Activated CD4-positive, alpha-beta T cell treated with anti-CD3 and anti-CD28 coated beads for 36 hours (primary cell): Measurements from ENCODE around the gene UST. TPM values are rescaled to one million over a fixed set of nuclear protein-coding genes. Genes with fewer than 3 reads are reported as not detected.
"Not testable (repeated sequence)": the region's sequence is repeated elsewhere in the genome, so short reads cannot be mapped to it uniquely, and the experiment has no call there.

ENCODE experiments used
- ATAC-seq: fragments of 200-7000 bp; cut with Tn5 transposase; one replicate; pipeline ENCODE4 v1.10.0; 2021; ENCODE audit warnings: mild to moderate bottlenecking, moderate library complexity
- CTCF ChIA-PET: fragments of 350-600 bp; sonication (Branson Sonifier 250); formaldehyde crosslinking; loops from one replicate; lab custom pipeline; 2021; ENCODE audit warnings: antibody characterized with exemption; lab: Charles Lee
- POLR2A ChIA-PET: fragments of 350-600 bp; sonication (Branson Sonifier 250); formaldehyde crosslinking; loops from one replicate; lab custom pipeline; 2021; ENCODE audit warnings: antibody characterized with exemption, inconsistent platforms; lab: Charles Lee
- DNase-seq: peaks from one replicate; pipeline ENCODE4 v3.0.0-alpha.2; 2020
- H3K27ac Mint-ChIP-seq: one replicate; pipeline ENCODE4 v1.8.0; 2021; ENCODE audit warnings: mixed read lengths
- H3K27me3 Mint-ChIP-seq: one replicate; pipeline ENCODE4 v1.8.0; 2021; ENCODE audit warnings: mixed read lengths
- H3K36me3 Mint-ChIP-seq: one replicate; pipeline ENCODE4 v1.8.0; 2021; ENCODE audit warnings: low read depth, mixed read lengths
- H3K4me1 Mint-ChIP-seq: one replicate; pipeline ENCODE4 v1.8.0; 2021; ENCODE audit warnings: mixed read lengths
- H3K4me3 Mint-ChIP-seq: one replicate; pipeline ENCODE4 v1.8.0; 2021; ENCODE audit warnings: mild to moderate bottlenecking, moderate library complexity, mixed read lengths
- H3K9me3 Mint-ChIP-seq: one replicate; pipeline ENCODE4 v1.8.0; 2021; ENCODE audit warnings: low read depth, mixed read lengths
- intact Hi-C, 2 experiments: fragments of 100-400 bp; cut with DNase I in 1 of 2; cut with micrococcal nuclease in 1 of 2; formaldehyde crosslinking; loops; one replicate each; pipeline versions ENCODE4 v1.14.2 to v1.15.1; 2022 to 2024; cut with DNase I, micrococcal nuclease
- total RNA-seq, 2 experiments: library from RNA; stranded (reverse); gene quantifications; one replicate each; pipeline ENCODE4 v1.2.3, GENCODE V29; 2021

UST gene
- total RNA-seq, 2 experiments from 2014 or later, result 2.2 to 2.8 TPM

GRCh38 chr6:149089510-149089909 is 342.7 kb downstream of the UST start:
- H3K4me1 Mint-ChIP-seq, result peaks cover 29% of the 10 kb centered on the region
- H3K27me3 Mint-ChIP-seq, result no peaks in the 10 kb centered on the region
- DNase-seq, result no peak
- ChIA-PET CTCF (interaction anchor here (0.5 to 1.7 kb wide), 4 partner anchors 9 to 343 kb away, joined by 3 to 9 read pairs (median 5); no protein-coding TSS in a partner anchor), POLR2A (no interaction called here)
- H3K27ac Mint-ChIP-seq, result no peak overlapping the region
- H3K9me3 Mint-ChIP-seq, result no peaks in the 10 kb centered on the region
- no peak for ATAC-seq
- no peaks in the 10 kb centered on the region for H3K36me3 Mint-ChIP-seq
- intact Hi-C loops, result no loop called here
- H3K4me3 Mint-ChIP-seq, result no peak overlapping the region

GRCh38 chr6:149090937-149091336 is 344.1 kb downstream of the UST start:
- no peak for DNase-seq
- H3K27me3 Mint-ChIP-seq, result no peaks in the 10 kb centered on the region
- H3K4me3 Mint-ChIP-seq, result no peak overlapping the region
- intact Hi-C loops, result no loop called here
- no peak for ATAC-seq
- H3K9me3 Mint-ChIP-seq, result no peaks in the 10 kb centered on the region
- peak overlapping the region; percentile 6 for H3K27ac Mint-ChIP-seq
- ChIA-PET CTCF (interaction anchor here (0.7 to 2.4 kb wide), 3 partner anchors 9 to 34 kb away, joined by 3 to 7 read pairs (median 3); no protein-coding TSS in a partner anchor), POLR2A (no interaction called here)
- H3K4me1 Mint-ChIP-seq, result peaks cover 31% of the 10 kb centered on the region
- no peaks in the 10 kb centered on the region for H3K36me3 Mint-ChIP-seq

- CTCF ChIA-PET, result interaction anchor here (1.1 to 2.1 kb wide), 3 partner anchors 9 to 338 kb away, joined by 3 to 12 read pairs (median 9); no protein-coding TSS in a partner anchor
- Mint-ChIP-seq H3K4me1 (peaks cover 38% of the 10 kb centered on the region), H3K27ac (peak overlapping the region; percentile 67), H3K36me3 (peaks cover 7% of the 10 kb centered on the region), H3K27me3 (no peaks in the 10 kb centered on the region), H3K9me3 (peaks cover 9% of the 10 kb centered on the region), H3K4me3 (peak overlapping the region; percentile 29)
- DNase-seq, result no peak
- POLR2A ChIA-PET, result interaction anchor here (1.0 kb wide), 1 partner anchor 57 kb away, joined by 4 read pairs; no protein-coding TSS in a partner anchor
- intact Hi-C loops, result loop anchor here in 1 of 2 experiments (1.0 to 2.0 kb wide), 2 partner anchors 8 to 47 kb away; no protein-coding TSS in a partner anchor
- no peak for ATAC-seq
Observed at GRCh38 chr6:149093643-149094042, 346.8 kb downstream of the UST start.

- CTCF ChIA-PET, result interaction anchor here (1.1 to 2.1 kb wide), 4 partner anchors 9 to 338 kb away, joined by 3 to 12 read pairs (median 6); no protein-coding TSS in a partner anchor
- peaks cover 13% of the 10 kb centered on the region for H3K9me3 Mint-ChIP-seq
- peak; percentile 49 for ATAC-seq
- DNase-seq, result peak; percentile 35
- intact Hi-C loops, result loop anchor here in 1 of 2 experiments (1.0 to 2.0 kb wide), 2 partner anchors 9 to 47 kb away; no protein-coding TSS in a partner anchor
- peak overlapping the region; percentile 23 for H3K4me3 Mint-ChIP-seq
- peaks cover 10% of the 10 kb centered on the region for H3K36me3 Mint-ChIP-seq
- H3K27me3 Mint-ChIP-seq, result no peaks in the 10 kb centered on the region
- POLR2A ChIA-PET, result interaction anchor here (1.0 kb wide), 1 partner anchor 57 kb away, joined by 4 read pairs; no protein-coding TSS in a partner anchor
- peaks cover 38% of the 10 kb centered on the region for H3K4me1 Mint-ChIP-seq
- peak overlapping the region; percentile 84 for H3K27ac Mint-ChIP-seq
Observed at GRCh38 chr6:149094156-149094555, 347.3 kb downstream of the UST start.

- ChIA-PET POLR2A (interaction anchor here (0.6 to 0.7 kb wide), 3 partner anchors 17 to 442 kb away, joined by 3 to 12 read pairs (median 3); no protein-coding TSS in a partner anchor), CTCF (interaction anchor here (0.8 to 2.1 kb wide), 7 partner anchors 10 to 337 kb away, joined by 3 to 12 read pairs (median 3); no protein-coding TSS in a partner anchor)
- Mint-ChIP-seq H3K36me3 (peaks cover 10% of the 10 kb centered on the region), H3K27me3 (no peaks in the 10 kb centered on the region), H3K4me3 (peak overlapping the region; percentile 23), H3K27ac (peak overlapping the region; percentile 84), H3K4me1 (peaks cover 38% of the 10 kb centered on the region), H3K9me3 (peaks cover 19% of the 10 kb centered on the region)
- ATAC-seq (peak; percentile 80), DNase-seq (peak; percentile 42)
- intact Hi-C loops, result loop anchor here (1.0 to 5.0 kb wide), 3 partner anchors 10 to 47 kb away; no protein-coding TSS in a partner anchor
Observed at GRCh38 chr6:149094934-149095351, 348.1 kb downstream of the UST start.

- Mint-ChIP-seq H3K4me1 (peaks cover 34% of the 10 kb centered on the region), H3K36me3 (peaks cover 10% of the 10 kb centered on the region), H3K27ac (peak overlapping the region; percentile 74), H3K27me3 (no peaks in the 10 kb centered on the region), H3K9me3 (peaks cover 19% of the 10 kb centered on the region), H3K4me3 (no peak overlapping the region)
- intact Hi-C loops, result loop anchor here (2.0 to 5.0 kb wide), 2 partner anchors 45 to 46 kb away; no protein-coding TSS in a partner anchor
- ATAC-seq (peak; percentile 15), DNase-seq (no peak)
- ChIA-PET POLR2A (interaction anchor here (0.7 kb wide), 1 partner anchor 18 kb away, joined by 3 read pairs; no protein-coding TSS in a partner anchor), CTCF (interaction anchor here (0.6 to 2.1 kb wide), 6 partner anchors 11 to 1790 kb away, joined by 3 to 9 read pairs (median 4); no protein-coding TSS in a partner anchor)
Observed at GRCh38 chr6:149095842-149096241, 349.0 kb downstream of the UST start.

GRCh38 chr6:149097794-149098193 is 351.0 kb downstream of the UST start:
- H3K9me3 Mint-ChIP-seq, result peaks cover 22% of the 10 kb centered on the region
- ATAC-seq (no peak), DNase-seq (no peak)
- no peaks in the 10 kb centered on the region for H3K27me3 Mint-ChIP-seq
- POLR2A ChIA-PET, result no interaction called here
- no peak overlapping the region for H3K4me3 Mint-ChIP-seq
- H3K27ac Mint-ChIP-seq, result peak overlapping the region; percentile 70
- intact Hi-C loops, result loop anchor here in 1 of 2 experiments (5.0 kb wide), 1 partner anchor 45 kb away; no protein-coding TSS in a partner anchor
- CTCF ChIA-PET, result interaction anchor here (0.7 to 1.8 kb wide), 4 partner anchors 13 to 295 kb away, joined by 3 to 6 read pairs (median 4); no protein-coding TSS in a partner anchor
- H3K4me1 Mint-ChIP-seq, result peaks cover 34% of the 10 kb centered on the region
- peaks cover 10% of the 10 kb centered on the region for H3K36me3 Mint-ChIP-seq

GRCh38 chr6:149098700-149099276 is 352.0 kb downstream of the UST start:
- intact Hi-C loops, result loop anchor here in 1 of 2 experiments (5.0 kb wide), 1 partner anchor 44 kb away; no protein-coding TSS in a partner anchor
- Mint-ChIP-seq H3K9me3 (peaks cover 22% of the 10 kb centered on the region), H3K4me3 (no peak overlapping the region), H3K4me1 (peaks cover 26% of the 10 kb centered on the region), H3K27me3 (no peaks in the 10 kb centered on the region), H3K27ac (peak overlapping the region; percentile 30), H3K36me3 (peaks cover 10% of the 10 kb centered on the region)
- ChIA-PET POLR2A (no interaction called here), CTCF (no interaction called here)
- DNase-seq, result no peak
- ATAC-seq, result no peak

- intact Hi-C loops, result no loop called here
- Mint-ChIP-seq H3K36me3 (peaks cover 10% of the 10 kb centered on the region), H3K27me3 (no peaks in the 10 kb centered on the region), H3K27ac (no peak overlapping the region), H3K9me3 (peaks cover 22% of the 10 kb centered on the region), H3K4me1 (peaks cover 3% of the 10 kb centered on the region), H3K4me3 (no peak overlapping the region)
- POLR2A ChIA-PET, result no interaction called here
- CTCF ChIA-PET, result no interaction called here
- no peak for ATAC-seq
- DNase-seq, result no peak
Observed at GRCh38 chr6:149102324-149102723, 355.5 kb downstream of the UST start.

- H3K4me3 Mint-ChIP-seq, CTCF ChIA-PET, ATAC-seq, DNase-seq, POLR2A ChIA-PET, H3K4me1 Mint-ChIP-seq, intact Hi-C loops, H3K36me3 Mint-ChIP-seq, H3K27ac Mint-ChIP-seq, H3K27me3 Mint-ChIP-seq: not testable (repeated sequence)
- peaks cover 10% of the 10 kb centered on the region for H3K9me3 Mint-ChIP-seq
Observed at GRCh38 chr6:149103950-149104349, 357.1 kb downstream of the UST start.

GRCh38 chr6:149107520-149107919 is 360.7 kb downstream of the UST start:
- ChIA-PET CTCF (no interaction called here), POLR2A (no interaction called here)
- no peaks in the 10 kb centered on the region for H3K36me3 Mint-ChIP-seq
- no peaks in the 10 kb centered on the region for H3K27me3 Mint-ChIP-seq
- no peak overlapping the region for H3K4me3 Mint-ChIP-seq
- ATAC-seq (no peak), DNase-seq (no peak)
- intact Hi-C loops, result no loop called here
- peaks cover 12% of the 10 kb centered on the region for H3K4me1 Mint-ChIP-seq
- H3K9me3 Mint-ChIP-seq, result no peaks in the 10 kb centered on the region
- H3K27ac Mint-ChIP-seq, result no peak overlapping the region
